A673 (cell line): ENCODE measurements around the gene KCNG3. TPM values are rescaled to one million over a fixed set of nuclear protein-coding genes. Genes with fewer than 3 reads are reported as not detected.

ENCODE experiments used
- BruUV-seq: library from RNA; stranded (reverse); fragments of 400-500 nt; replicated peaks from 2 replicates; lab custom pipeline; 2021; lab: Mats Ljungman, UMichigan
- CTCF ChIA-PET: fragments of 300-600 bp; sonication (Branson Sonifier 250); formaldehyde crosslinking; loops from one replicate; lab custom pipeline; 2022; ENCODE audit warnings: antibody characterized with exemption; lab: Charles Lee
- POLR2A ChIA-PET: fragments of 300-600 bp; sonication (Branson Sonifier 250); formaldehyde crosslinking; loops from one replicate; lab custom pipeline; 2022; ENCODE audit warnings: antibody characterized with exemption; ENCODE audit not compliant: low non-redundant PET; lab: Charles Lee
- DNase-seq: peaks from one replicate; pipeline ENCODE4 v3.0.0-alpha.2; 2015; ENCODE audit warnings: low spot score
- H3K27ac ChIP-seq: fragments of 200-600 bp; sonication (generic); 2 replicates; pipeline ENCODE4 v1.5.1; 2016; ENCODE audit warnings: mixed run types, low read depth, mild to moderate bottlenecking, mixed read lengths, antibody characterized with exemption, low read length; ENCODE audit not compliant: poor library complexity, severe bottlenecking
- H3K27me3 ChIP-seq: fragments of 200-600 bp; sonication (generic); replicated peaks from 2 replicates; pipeline ENCODE4 v1.6.1; 2017; ENCODE audit warnings: mixed run types, low read depth, mild to moderate bottlenecking, mixed read lengths, antibody characterized with exemption, low read length; ENCODE audit not compliant: insufficient read depth, poor library complexity
- H3K36me3 ChIP-seq: fragments of 200-600 bp; sonication (generic); 2 replicates; pipeline ENCODE4 v1.6.1; 2016; ENCODE audit warnings: mixed run types, mild to moderate bottlenecking, mixed read lengths, antibody characterized with exemption, low read length; ENCODE audit not compliant: insufficient read depth, poor library complexity, severe bottlenecking
- H3K4me1 ChIP-seq: fragments of 200-600 bp; sonication (generic); 2 replicates; pipeline ENCODE4 v1.6.1; 2017; ENCODE audit warnings: mixed run types, mild to moderate bottlenecking, mixed read lengths, antibody characterized with exemption, low read length; ENCODE audit not compliant: insufficient read depth, poor library complexity, severe bottlenecking
- H3K4me3 ChIP-seq: fragments of 200-600 bp; sonication (generic); 2 replicates; pipeline ENCODE4 v1.5.1; 2016; ENCODE audit warnings: low read depth, mixed run types, mild to moderate bottlenecking, mixed read lengths, low read length; ENCODE audit not compliant: poor library complexity, severe bottlenecking
- H3K9me3 ChIP-seq: fragments of 200-600 bp; sonication (generic); 2 replicates; pipeline ENCODE4 v1.6.1; 2016; ENCODE audit warnings: mixed run types, low read depth, mild to moderate bottlenecking, mixed read lengths, antibody characterized with exemption, low read length; ENCODE audit not compliant: poor library complexity, severe bottlenecking
- EZH2 ChIP-seq: fragments of 200-600 bp; sonication (generic); IDR thresholded peaks from 2 replicates; pipeline ENCODE4 v1.6.1; 2017; ENCODE audit warnings: borderline replicate concordance, low read depth, mild to moderate bottlenecking, mixed read lengths, antibody characterized with exemption, low read length; ENCODE audit not compliant: poor library complexity, severe bottlenecking
- intact Hi-C: fragments of 100-400 bp; cut with micrococcal nuclease; formaldehyde crosslinking; loops from one replicate; pipeline ENCODE4 v1.10.0; 2022; ENCODE audit not compliant: unreplicated experiment
- total RNA-seq: library from RNA; stranded (reverse); gene quantifications from 2 replicates; pipeline ENCODE4 v1.2.3, GENCODE V29; 2021
- TF ChIP-seq, protein P1 (sequence below): fragments of 300-800, 200-600 bp; sonication (generic); conservative IDR thresholded peaks from 2 replicates; pipeline ENCODE4 v1.5.1; 2017; ENCODE audit warnings: low read depth, mild to moderate bottlenecking, antibody characterized with exemption, low read length, moderate library complexity, mixed read lengths

KCNG3 gene
- total RNA-seq, 1 experiment from 2014 or later, result 1.5 TPM

DNA sequence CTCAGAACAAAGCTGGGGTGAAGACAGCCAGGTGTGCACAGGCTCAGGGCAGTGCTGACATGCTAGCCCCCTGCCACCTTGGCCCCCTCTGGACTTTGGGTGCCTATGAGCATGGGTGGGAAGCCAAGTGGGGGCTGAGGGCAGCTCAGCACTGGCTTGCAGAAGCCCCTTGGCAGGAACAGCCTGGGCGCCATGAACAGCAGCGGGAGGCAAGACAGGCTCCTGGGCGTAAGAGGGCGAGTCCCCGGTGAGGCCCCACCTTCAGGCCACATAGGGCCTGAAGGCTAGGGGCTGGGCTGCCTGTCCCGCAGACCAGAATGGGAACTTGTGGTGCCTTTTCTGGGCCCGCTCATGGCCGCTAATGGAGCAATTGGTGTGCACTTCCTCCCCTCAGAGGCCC is 85.8 kb downstream of the KCNG3 start:
- H3K4me1 ChIP-seq, result no peaks in the 10 kb centered on the region
- BruUV-seq, result no TSS peak
- CTCF ChIA-PET, result no interaction called here
- H3K27ac ChIP-seq, result no peak overlapping the region
- H3K9me3 ChIP-seq, result no peaks in the 10 kb centered on the region
- no peak for TF ChIP-seq EZH2
- TF ChIP-seq, protein P1, sequence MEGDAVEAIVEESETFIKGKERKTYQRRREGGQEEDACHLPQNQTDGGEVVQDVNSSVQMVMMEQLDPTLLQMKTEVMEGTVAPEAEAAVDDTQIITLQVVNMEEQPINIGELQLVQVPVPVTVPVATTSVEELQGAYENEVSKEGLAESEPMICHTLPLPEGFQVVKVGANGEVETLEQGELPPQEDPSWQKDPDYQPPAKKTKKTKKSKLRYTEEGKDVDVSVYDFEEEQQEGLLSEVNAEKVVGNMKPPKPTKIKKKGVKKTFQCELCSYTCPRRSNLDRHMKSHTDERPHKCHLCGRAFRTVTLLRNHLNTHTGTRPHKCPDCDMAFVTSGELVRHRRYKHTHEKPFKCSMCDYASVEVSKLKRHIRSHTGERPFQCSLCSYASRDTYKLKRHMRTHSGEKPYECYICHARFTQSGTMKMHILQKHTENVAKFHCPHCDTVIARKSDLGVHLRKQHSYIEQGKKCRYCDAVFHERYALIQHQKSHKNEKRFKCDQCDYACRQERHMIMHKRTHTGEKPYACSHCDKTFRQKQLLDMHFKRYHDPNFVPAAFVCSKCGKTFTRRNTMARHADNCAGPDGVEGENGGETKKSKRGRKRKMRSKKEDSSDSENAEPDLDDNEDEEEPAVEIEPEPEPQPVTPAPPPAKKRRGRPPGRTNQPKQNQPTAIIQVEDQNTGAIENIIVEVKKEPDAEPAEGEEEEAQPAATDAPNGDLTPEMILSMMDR, result no peak
- intact Hi-C loops, result no loop called here
- POLR2A ChIA-PET, result no interaction called here
- DNase-seq, result no peak
- H3K4me3 ChIP-seq, result no peak overlapping the region
- no peaks in the 10 kb centered on the region for H3K36me3 ChIP-seq
- no peaks in the 10 kb centered on the region for H3K27me3 ChIP-seq

DNA sequence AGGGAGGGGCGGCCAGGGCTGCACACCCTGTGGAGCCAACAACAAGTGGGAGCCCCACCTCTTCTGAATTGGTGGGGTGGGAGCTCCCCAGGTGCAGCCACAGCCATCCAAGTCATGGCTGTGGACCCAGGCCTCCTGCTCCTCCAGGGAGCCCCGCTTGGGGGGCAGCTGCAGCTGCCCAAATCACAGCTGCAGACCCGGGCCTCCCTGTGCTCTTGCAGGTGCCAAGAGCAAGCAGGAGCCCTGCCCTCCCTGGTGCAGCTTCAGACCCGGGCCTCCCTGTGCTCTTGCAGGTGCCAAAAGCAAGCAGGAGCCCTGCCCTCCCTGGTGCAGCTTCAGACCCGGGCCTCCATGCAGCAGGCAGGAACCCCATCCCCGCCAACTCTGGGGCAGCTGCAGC is 86.3 kb downstream of the KCNG3 start:
- Histone ChIP-seq H3K27me3 (no peaks in the 10 kb centered on the region), H3K27ac (no peak overlapping the region), H3K9me3 (no peaks in the 10 kb centered on the region), H3K4me3 (no peak overlapping the region), H3K36me3 (no peaks in the 10 kb centered on the region), H3K4me1 (no peaks in the 10 kb centered on the region)
- intact Hi-C loops, result no loop called here
- no peak for TF ChIP-seq EZH2
- TF ChIP-seq, protein P1, result no peak
- DNase-seq, result no peak
- no TSS peak for BruUV-seq
- CTCF ChIA-PET, result no interaction called here
- POLR2A ChIA-PET, result no interaction called here

DNA sequence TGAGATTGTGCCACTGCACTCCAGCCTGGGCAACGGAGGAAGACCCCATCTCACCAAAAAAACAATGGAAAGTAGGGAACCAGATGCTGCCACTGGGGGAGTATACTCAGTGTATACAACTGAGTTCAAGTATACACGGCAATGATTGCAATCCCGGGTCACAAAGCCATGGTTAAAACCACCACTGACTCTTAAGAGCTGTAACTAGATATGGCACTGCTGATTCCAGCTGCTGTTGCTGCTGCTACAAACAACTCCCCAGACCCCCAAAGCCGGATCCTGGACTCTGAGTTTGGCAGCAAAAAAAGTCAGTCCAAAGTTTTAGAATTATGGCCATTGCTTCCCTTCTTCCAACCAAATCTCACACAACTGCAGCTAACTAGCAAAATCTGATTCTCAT is 89.1 kb downstream of the KCNG3 start:
- TF ChIP-seq, protein P1, result no peak
- no peak for TF ChIP-seq EZH2
- H3K36me3 ChIP-seq, result no peaks in the 10 kb centered on the region
- no peak overlapping the region for H3K4me3 ChIP-seq
- ChIA-PET POLR2A (no interaction called here), CTCF (no interaction called here)
- no peak for DNase-seq
- H3K27me3 ChIP-seq, result no peaks in the 10 kb centered on the region
- BruUV-seq, result no TSS peak
- intact Hi-C loops, result no loop called here
- no peaks in the 10 kb centered on the region for H3K4me1 ChIP-seq
- H3K27ac ChIP-seq, result no peak overlapping the region
- H3K9me3 ChIP-seq, result no peaks in the 10 kb centered on the region
